Stimulated activated CD4-positive, alpha-beta T cell treated with anti-CD3 and anti-CD28 coated beads, TNF-alpha, amount 100 ng/mL, for 4 hours (primary cell): ENCODE measurements around the gene FAM234A.
"Not testable (repeated sequence)": the region's sequence is repeated elsewhere in the genome, so short reads cannot be mapped to it uniquely, and the experiment has no call there.

ENCODE experiments used
- DNase-seq, 3 experiments: peaks; one replicate each; pipeline ENCODE4 v3.0.0-alpha.2; 2020; ENCODE audit warnings: low read depth in 3 of 3

FAM234A gene

DNA sequence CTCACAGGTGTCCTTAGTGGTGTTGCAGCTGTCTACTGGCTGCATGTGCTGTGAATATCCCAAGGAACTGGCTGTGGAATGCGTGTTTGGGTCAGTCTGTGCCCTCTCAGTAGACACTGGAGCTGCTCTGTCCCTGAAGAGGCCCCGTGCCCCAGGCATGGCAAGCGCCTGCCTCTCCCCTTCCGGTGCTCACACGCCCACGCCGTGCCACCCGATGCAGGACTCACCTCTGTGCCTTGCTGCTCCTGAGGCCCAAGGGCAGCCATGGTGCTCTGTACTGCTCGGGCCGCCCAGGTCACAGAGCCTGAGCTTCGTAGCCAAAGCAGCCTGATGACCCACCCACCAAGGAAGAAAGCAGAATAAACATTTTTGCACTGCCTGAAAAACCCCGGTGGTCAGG lies 31.1 kb downstream of the FAM234A start:
- DNase-seq: no peak

- DNase-seq: no peak
Measured at GRCh38 chr16:266258-267164, 31.9 kb downstream of the FAM234A start.

GRCh38 chr16:267562-267961 lies 32.9 kb downstream of the FAM234A start:
- not testable (repeated sequence) for DNase-seq

DNA sequence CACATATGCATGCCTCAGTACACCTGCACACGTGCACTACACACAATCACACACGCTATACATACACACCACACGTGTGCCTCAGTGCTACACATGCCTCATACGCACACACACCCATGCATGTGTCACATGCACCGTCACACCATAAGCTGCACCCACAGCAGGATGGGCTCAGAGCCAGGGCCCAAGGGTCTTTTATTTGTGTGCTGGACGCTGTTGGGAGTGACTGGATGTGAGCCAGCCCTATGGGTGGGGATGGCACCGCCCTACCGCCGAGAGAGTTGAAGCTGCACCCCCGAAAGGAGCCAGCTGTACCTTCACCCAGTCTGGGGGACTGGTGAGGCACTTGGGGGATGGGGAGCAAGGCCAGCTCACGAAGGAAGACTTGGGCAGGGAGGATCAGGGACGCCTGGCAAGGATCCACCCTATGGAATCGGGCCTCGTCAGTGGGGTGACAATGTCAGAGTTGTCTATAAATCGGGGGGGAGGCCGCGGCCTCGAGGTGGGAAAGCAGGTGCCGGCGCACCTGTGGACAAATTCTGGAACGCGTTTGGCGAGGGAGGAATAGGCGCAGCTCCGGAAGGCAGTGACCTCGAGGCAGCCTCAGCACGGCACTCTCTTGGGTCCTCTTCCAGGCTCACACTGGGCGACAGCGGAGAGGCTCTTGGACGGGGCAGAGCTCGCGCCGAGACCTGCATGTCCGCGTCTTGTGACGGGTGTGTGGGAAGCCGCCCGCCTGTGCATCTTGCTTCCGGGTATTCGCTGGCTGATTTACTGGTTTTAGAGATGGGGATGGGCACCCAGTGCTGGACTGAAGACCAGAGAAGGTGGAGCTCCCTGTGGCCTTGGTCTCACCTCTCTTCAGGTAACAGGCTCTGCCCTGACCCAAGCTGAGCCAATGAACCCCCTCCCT lies 33.8 kb downstream of the FAM234A start:
- no peak for DNase-seq

DNA sequence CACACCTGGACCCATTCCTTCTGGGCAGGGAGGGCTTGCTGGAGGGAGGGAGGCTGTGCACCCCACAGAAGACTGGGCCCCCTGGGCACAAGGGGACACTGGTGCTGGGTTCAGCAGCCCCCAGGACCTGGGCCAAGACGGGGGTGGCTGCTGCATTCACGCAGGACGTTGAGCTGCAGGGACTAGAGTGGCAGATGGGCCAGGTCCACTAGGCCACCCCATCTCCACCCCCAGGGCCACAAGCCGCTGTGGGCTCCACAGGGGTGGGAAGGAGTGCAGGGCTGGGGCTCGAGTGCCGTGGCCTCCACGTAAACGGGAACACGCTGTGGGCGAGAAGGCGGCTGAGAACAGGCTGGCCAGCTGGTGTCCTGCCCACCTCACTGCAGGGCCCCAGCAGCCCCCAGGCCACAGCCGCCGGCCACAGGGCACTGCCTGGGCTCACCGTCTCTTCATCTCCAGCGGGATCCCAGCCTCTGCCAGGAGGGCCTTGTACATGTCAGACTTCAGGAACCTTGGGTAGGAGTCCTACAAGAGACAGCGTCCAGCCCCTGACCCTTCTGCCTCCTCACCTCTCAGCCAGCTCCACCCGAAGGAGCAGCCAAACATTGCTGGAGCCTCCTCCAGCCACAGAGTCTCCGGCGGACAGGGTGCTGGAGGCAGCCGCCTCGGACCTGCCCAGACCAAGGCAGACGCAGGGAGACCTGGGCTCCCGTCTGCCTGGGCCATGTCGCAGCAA lies 34.6 kb downstream of the FAM234A start:
- no peak for DNase-seq

GRCh38 chr16:270381-271255 lies 36.0 kb downstream of the FAM234A start:
- no peak for DNase-seq

DNA sequence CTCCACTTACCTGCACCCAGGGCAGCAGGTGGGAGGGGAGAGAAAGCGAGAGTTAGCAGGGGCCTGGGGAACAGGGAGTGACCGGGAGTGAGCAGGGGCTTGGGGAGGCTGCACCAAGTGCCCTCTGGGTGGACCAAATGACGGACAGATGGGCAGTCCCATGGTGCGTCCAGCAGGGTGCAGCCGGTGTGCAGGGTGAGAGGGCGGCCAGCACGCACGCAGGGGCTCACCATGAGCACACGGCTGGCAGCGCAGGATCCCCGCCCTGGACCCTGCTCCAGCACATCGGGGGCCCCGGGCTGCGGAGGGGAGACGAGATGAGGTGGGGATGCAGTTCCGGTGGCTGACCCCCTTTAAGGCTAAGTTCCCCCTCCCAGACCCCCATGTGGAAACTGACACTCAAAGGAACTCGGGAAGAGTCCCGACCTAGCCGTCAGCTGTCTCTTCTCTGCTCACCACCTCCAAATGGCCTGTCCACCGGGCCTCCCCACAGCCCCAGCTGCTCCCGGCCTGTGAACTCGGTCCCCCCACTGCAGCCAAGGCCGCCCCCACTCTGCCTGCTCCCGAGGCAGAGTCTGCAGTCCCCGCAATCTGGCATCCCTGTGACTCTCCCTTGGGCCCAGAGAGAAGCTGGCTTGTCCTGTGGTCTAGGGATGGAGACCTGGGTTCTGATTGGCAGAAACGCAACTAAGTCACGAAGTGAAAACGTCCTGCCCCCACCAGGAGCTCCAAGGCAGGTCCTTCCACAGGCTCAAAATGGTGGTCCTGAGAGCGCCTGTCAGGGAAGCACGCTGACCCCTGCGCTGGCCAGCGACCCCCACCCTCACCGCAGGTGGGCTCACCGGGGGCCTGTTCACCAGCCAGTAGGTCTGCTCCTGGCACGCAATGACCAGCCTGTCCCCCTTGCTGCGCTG lies 38.3 kb downstream of the FAM234A start:
- no peak for DNase-seq

DNA sequence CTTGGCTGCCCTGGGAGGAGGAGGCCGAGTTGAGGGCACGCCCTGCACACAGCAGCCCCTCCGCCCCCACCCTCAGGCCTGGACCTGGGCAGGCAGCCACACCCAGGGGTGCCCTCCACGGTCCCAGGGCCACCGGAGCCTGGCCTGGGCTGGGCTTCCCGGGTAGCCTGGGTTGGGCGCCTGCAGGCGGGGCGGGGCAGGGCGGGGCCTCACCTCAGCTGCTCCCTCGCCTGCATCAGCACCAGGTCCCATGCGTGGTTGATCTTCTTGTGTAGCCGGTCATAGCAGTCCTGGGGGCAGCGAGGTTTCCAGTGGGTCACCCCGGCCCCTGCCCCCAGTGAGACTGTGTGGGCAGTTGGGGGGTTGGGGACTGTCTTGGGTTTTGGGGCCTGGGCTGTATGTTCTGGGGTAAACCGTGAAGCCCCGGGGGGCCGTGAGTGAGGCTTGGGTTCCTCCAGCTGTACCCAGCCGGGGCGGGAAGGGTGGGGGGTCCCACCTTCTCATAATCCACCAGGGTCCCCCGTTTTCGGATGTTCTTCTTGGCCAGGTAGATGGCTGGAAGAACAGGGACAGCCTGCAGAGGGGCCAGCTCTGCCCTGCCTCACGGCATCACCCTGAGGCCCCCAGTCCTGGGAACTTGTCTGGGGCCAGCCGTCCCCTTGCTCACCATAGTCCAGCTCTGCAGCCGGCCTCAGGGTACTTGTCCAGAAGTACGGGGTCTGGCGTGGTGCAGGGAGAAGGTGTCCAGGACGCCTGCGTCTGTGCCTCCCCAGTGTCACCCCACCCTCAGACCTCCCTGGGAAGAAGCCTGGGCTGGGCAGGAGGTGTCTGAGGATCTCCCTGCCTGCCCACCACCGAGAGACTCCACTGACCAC lies 39.2 kb downstream of the FAM234A start:
- DNase-seq: no peak

- DNase-seq: no peak
Measured at GRCh38 chr16:275041-275641, 40.5 kb downstream of the FAM234A start.

DNA sequence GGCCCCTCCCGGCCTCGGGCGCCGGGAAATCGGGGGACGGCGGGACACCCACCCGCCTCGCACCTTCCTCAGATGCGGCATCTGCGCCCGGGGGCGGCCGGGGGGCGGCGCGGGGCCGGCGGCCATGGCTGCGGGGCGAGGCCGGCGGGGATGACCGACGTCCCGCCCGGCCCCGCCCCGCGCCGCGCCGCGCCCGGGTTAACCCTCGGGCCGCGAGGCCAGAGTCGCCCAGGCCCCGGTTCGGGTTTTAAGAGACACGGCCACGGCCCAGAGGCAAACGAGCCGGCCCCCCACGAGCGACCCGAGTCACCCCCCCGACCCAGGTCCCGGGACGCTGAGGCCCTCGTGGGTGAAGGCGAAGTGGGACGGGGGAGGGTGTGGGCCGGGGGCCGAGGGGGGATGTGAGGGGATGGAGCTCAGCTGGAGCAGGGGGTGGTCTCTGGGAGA lies 41.2 kb downstream of the FAM234A start, which contains the start of gene RGS11:
Gene RGS11, minus strand, starts transcription at position 159 of the 447 bp plus-strand sequence. Its CDS starts 33 bp downstream, at position 126.
- DNase-seq: no peak

DNA sequence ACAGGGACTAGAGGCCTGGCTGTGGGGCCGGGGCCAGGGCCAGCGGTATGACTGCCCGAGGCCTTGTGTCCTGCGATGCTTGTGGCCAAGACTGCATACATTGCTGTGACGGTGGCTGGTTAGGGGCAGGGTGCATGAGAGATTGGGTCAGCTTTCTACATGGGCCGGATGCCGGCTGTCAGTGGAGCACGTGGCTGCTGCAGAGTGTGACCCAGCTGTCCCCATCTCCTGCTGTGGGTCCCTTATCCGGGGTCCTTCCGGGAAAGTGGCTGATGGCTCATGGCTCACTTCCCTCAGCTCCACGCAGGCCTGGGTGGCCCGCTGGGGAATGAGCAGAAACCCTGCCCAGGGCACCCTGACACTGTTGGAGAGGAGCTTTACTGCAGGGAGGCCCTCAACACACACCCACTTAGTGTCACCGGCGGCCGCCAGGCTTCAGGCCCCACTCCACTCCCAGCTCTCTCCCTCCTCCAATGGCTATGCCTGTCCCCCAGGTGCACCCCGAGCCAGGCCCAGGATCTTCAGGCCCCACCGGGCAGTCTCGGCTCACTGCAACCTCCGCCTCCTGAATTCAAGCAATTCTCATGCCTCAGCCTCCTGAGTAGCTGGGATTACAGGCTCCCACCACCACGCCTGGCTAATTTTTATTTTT lies 41.9 kb downstream of the FAM234A start:
- no peak for DNase-seq

GRCh38 chr16:278863-279366 lies 44.3 kb downstream of the FAM234A start:
- DNase-seq: no peak

DNA sequence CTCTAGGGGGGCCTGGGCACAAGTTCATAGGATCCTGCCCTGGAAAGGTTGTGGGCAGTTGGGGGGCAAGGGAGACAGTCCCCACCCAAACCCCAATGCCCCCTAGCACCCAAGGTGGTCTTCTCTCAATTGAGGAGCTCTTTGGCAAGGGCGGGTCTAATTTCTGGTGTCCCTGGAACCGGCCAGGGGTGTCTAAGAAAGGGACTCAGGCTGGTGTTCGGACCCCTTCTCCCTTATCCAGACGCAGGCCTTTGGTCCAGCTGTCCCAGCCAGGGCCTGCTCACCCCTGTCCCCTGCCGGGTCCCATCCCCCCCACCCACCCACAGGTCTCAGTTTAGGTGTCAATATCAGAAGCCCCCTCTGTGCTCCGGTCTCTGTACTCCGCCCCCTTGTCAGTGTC lies 44.9 kb downstream of the FAM234A start:
- no peak for DNase-seq

DNA sequence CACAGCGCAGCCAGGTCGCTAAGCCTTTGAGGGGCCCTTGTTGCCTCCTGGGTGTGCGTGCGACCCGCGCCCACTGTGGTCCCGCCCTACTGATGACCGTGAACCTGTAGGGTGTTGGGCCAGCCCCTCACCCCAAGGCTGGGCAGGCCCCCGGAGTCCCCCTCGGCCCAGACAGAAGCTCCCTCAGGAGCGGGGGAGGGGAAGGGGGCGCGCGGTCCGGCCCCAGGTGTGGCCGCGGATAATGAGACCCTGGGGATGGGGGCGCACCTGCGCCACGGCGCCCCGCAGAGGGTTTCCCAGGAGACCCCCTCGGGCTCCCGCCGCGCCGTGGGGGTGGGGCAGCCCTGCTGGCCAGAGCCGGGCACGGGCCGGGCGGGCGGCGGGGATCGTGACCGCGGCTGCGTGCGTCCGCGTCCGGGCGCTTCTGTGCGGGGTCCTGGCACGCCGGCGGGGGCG lies 45.4 kb downstream of the FAM234A start:
- DNase-seq: no peak

DNA sequence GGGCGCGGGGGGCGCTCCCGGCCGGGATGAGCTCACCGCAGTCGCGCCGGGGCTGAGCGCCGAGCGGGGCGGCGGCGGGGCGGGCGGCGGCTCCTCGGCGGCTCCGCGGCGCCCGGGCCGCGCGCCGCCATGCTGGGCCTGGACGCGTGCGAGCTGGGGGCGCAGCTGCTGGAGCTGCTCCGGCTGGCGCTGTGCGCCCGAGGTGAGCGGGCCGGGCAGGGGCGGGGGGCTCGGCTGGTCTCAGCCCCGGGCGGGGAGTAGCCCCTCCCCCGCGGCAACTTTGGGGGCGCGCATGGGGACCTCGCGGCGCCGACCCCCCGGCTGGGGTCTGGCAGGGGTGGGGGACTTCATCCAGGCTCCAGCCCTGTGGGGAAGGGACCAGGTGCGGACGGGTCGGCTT lies 45.9 kb downstream of the FAM234A start, which contains the start of gene ARHGDIG:
Gene ARHGDIG, plus strand, starts transcription at position 40 of the 400 bp plus-strand sequence. Its CDS starts 90 bp downstream, at position 130.
- DNase-seq: no peak

DNA sequence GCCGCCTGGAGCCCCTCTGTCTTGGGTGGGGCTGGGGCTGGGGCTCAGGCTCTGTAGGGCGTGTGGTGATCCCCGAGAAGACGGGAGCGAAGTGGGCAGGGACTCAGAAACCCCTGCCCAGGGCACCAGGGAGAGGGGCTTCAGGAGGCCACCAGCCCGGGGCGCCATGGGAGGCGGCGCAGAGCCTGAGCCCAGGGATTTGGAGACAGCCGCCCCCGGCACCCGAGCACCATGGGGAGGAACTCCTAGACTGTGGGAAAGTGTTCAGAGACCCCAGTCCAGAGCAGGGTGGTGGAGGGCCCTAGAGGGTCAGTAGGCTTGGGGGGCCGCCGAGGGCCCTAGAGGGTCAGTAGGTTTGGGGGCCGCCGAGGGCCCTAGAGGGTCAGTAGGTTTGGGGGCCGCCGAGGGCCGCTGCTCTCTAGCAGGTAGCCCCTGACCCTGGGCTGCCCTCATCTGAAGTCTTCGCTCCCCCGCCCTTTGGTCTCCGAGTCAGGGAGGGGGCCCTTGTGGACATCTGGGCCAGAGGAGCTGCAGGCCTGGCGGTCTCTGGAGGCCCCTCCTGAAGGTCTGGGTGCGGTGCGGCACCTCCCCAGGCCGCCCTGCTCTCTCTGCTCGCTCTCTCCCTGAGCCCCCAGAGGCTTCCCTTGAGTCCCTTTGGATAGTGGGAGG lies 46.5 kb downstream of the FAM234A start:
- DNase-seq: no peak
